ENCODE results near the gene GAS2L3.

The GAS2L3 gene

GRCh38 chr12:100578923-100579322 lies 5.4 kb downstream of the GAS2L3 start:
- H3K4me2 ChIP-seq (ENCODE audit: low read length), result no peak overlapping the region
- no peak overlapping the region for H3K9ac ChIP-seq
- no peak overlapping the region for H2AFZ ChIP-seq
- H3K79me2 ChIP-seq, result no peaks in the 10 kb centered on the region
- no peak overlapping the region for H3K27ac ChIP-seq
- H3K9me3 ChIP-seq (ENCODE audit: control insufficient read depth, low read length), result no peaks in the 10 kb centered on the region
- peaks cover 4% of the 10 kb centered on the region for H3K4me1 ChIP-seq
- H3K27me3 ChIP-seq (ENCODE audit: control insufficient read depth, insufficient read depth, low read length), result no peaks in the 10 kb centered on the region
- H3K4me3 ChIP-seq (ENCODE audit: low read depth, low read length), result no peak overlapping the region
- TF ChIP-seq CTCF (IDR thresholded peaks at IDR 0.05), result no peak
- no peaks in the 10 kb centered on the region for H3K36me3 ChIP-seq (ENCODE audit: control insufficient read depth, insufficient read depth, low read length)

GRCh38 chr12:100579844-100580243 lies 6.4 kb downstream of the GAS2L3 start:
- Histone ChIP-seq H3K4me3 (ENCODE audit: low read depth, low read length) (no peak overlapping the region), H3K79me2 (no peaks in the 10 kb centered on the region), H3K9me3 (ENCODE audit: control insufficient read depth, low read length) (no peaks in the 10 kb centered on the region), H3K4me2 (ENCODE audit: low read length) (no peak overlapping the region), H3K27me3 (ENCODE audit: control insufficient read depth, insufficient read depth, low read length) (no peaks in the 10 kb centered on the region), H3K36me3 (ENCODE audit: control insufficient read depth, insufficient read depth, low read length) (no peaks in the 10 kb centered on the region), H2AFZ (no peak overlapping the region), H3K27ac (no peak overlapping the region), H3K4me1 (no peaks in the 10 kb centered on the region), H3K9ac (no peak overlapping the region)
- TF ChIP-seq CTCF (IDR thresholded peaks at IDR 0.05), result no peak

GRCh38 chr12:100584256-100584655 lies 10.8 kb downstream of the GAS2L3 start:
- H3K4me3 ChIP-seq (ENCODE audit: low read depth, low read length), result no peak overlapping the region
- H3K4me1 ChIP-seq, result no peaks in the 10 kb centered on the region
- no peaks in the 10 kb centered on the region for H3K9me3 ChIP-seq (ENCODE audit: control insufficient read depth, low read length)
- TF ChIP-seq CTCF (IDR thresholded peaks at IDR 0.05), result no peak
- H3K9ac ChIP-seq, result no peak overlapping the region
- H3K36me3 ChIP-seq (ENCODE audit: control insufficient read depth, insufficient read depth, low read length), result no peaks in the 10 kb centered on the region
- no peaks in the 10 kb centered on the region for H3K27me3 ChIP-seq (ENCODE audit: control insufficient read depth, insufficient read depth, low read length)
- no peak overlapping the region for H3K4me2 ChIP-seq (ENCODE audit: low read length)
- no peak overlapping the region for H3K27ac ChIP-seq
- H3K79me2 ChIP-seq, result no peaks in the 10 kb centered on the region
- no peak overlapping the region for H2AFZ ChIP-seq

- no peaks in the 10 kb centered on the region for H3K79me2 ChIP-seq
- H3K27me3 ChIP-seq (ENCODE audit: control insufficient read depth, insufficient read depth, low read length), result no peaks in the 10 kb centered on the region
- no peak overlapping the region for H2AFZ ChIP-seq
- H3K36me3 ChIP-seq (ENCODE audit: control insufficient read depth, insufficient read depth, low read length), result no peaks in the 10 kb centered on the region
- no peaks in the 10 kb centered on the region for H3K9me3 ChIP-seq (ENCODE audit: control insufficient read depth, low read length)
- no peaks in the 10 kb centered on the region for H3K4me1 ChIP-seq
- H3K4me3 ChIP-seq (ENCODE audit: low read depth, low read length), result no peak overlapping the region
- H3K4me2 ChIP-seq (ENCODE audit: low read length), result no peak overlapping the region
- no peak overlapping the region for H3K9ac ChIP-seq
- TF ChIP-seq CTCF (IDR thresholded peaks at IDR 0.05), result no peak
- no peak overlapping the region for H3K27ac ChIP-seq
Measured at GRCh38 chr12:100591979-100592378, 18.5 kb downstream of the GAS2L3 start.

GRCh38 chr12:100593490-100593889 lies 20.0 kb downstream of the GAS2L3 start:
- H3K36me3 ChIP-seq (ENCODE audit: control insufficient read depth, insufficient read depth, low read length), result no peaks in the 10 kb centered on the region
- H3K4me2 ChIP-seq (ENCODE audit: low read length), result no peak overlapping the region
- no peaks in the 10 kb centered on the region for H3K79me2 ChIP-seq
- H3K9me3 ChIP-seq (ENCODE audit: control insufficient read depth, low read length), result no peaks in the 10 kb centered on the region
- H3K27me3 ChIP-seq (ENCODE audit: control insufficient read depth, insufficient read depth, low read length), result no peaks in the 10 kb centered on the region
- H3K4me1 ChIP-seq, result no peaks in the 10 kb centered on the region
- H3K27ac ChIP-seq, result no peak overlapping the region
- no peak overlapping the region for H2AFZ ChIP-seq
- TF ChIP-seq CTCF (IDR thresholded peaks at IDR 0.05), result no peak
- H3K9ac ChIP-seq, result no peak overlapping the region
- no peak overlapping the region for H3K4me3 ChIP-seq (ENCODE audit: low read depth, low read length)
